ENCODE data around the gene ADGRD1.

The ADGRD1 gene

GRCh38 chr12:131164096-131164872 lies 210.6 kb downstream of the ADGRD1 start:
- no peak for DNase-seq (ENCODE audit: low read depth)

GRCh38 chr12:131166717-131167116 lies 213.0 kb downstream of the ADGRD1 start:
- DNase-seq (ENCODE audit: low read depth) = no peak

GRCh38 chr12:131167334-131167733 lies 213.6 kb downstream of the ADGRD1 start:
- no peak for DNase-seq (ENCODE audit: low read depth)

- DNase-seq (ENCODE audit: low read depth) = no peak
Measured at GRCh38 chr12:131171029-131171428, 217.3 kb downstream of the ADGRD1 start.

- no peak for DNase-seq (ENCODE audit: low read depth)
Measured at GRCh38 chr12:131174901-131175300, 221.2 kb downstream of the ADGRD1 start.

- DNase-seq (ENCODE audit: low read depth) = no peak
Measured at GRCh38 chr12:131176266-131176665, 222.6 kb downstream of the ADGRD1 start.

- DNase-seq (ENCODE audit: low read depth) = no peak
Measured at GRCh38 chr12:131176926-131177325, 223.2 kb downstream of the ADGRD1 start.

GRCh38 chr12:131177599-131177998 lies 223.9 kb downstream of the ADGRD1 start:
- no peak for DNase-seq (ENCODE audit: low read depth)

- DNase-seq (ENCODE audit: low read depth) = no peak
Measured at GRCh38 chr12:131187602-131188001, 233.9 kb downstream of the ADGRD1 start.

GRCh38 chr12:131188131-131189050 lies 234.7 kb downstream of the ADGRD1 start:
- DNase-seq (ENCODE audit: low read depth) = no peak

GRCh38 chr12:131189781-131190180 lies 236.1 kb downstream of the ADGRD1 start:
- no peak for DNase-seq (ENCODE audit: low read depth)

- no peak for DNase-seq (ENCODE audit: low read depth)
Measured at GRCh38 chr12:131190965-131191364, 237.3 kb downstream of the ADGRD1 start.
